ENCODE results near the gene MGRN1. TPM values are rescaled to one million over a fixed set of nuclear protein-coding genes. Genes with fewer than 3 reads are reported as not detected.

The MGRN1 gene
- total RNA-seq, 1 experiment from 2014 or later, result 72.3 TPM

DNA sequence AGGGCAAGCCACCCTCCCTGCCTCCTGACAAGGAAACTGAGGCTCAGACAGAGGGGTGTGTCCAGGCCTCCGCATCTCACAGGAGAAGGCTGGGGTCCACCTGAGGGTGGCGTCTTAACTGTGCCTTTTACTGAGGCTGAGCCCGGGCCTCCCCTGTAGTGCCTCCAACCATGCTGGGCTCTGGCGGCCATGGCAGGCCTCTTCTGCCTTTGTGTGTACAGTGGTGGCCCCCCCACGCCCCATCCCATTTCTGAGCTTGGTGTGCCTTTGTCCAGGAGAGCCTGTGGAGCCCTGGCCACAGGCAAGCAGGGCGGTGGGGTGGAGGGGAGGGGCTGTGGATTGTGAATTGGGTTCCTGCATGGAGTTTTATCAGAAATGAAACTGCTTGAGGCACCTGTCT is 31.2 kb downstream of the MGRN1 start:
- Histone ChIP-seq H3K36me3 (ENCODE audit: control insufficient read depth, insufficient read depth, low read length) (peaks cover 5% of the 10 kb centered on the region), H3K27me3 (replicated peaks; ENCODE audit: control insufficient read depth, insufficient read depth, low read length) (no peaks in the 10 kb centered on the region), H3K9me3 (no peaks in the 10 kb centered on the region), H3K4me1 (peaks cover 29% of the 10 kb centered on the region), H3K4me3 (ENCODE audit: low read depth, low read length) (no peak overlapping the region)
- Mint-ChIP-seq H3K4me3 (ENCODE audit: unreplicated experiment) (no peak overlapping the region), H3K27ac (ENCODE audit: unreplicated experiment) (peak overlapping the region; percentile 86), H3K27me3 (ENCODE audit: insufficient read depth, unreplicated experiment) (no peaks in the 10 kb centered on the region), H3K9me3 (ENCODE audit: unreplicated experiment) (no peaks in the 10 kb centered on the region), H3K36me3 (ENCODE audit: insufficient read depth, unreplicated experiment) (peaks cover 29% of the 10 kb centered on the region), H3K4me1 (ENCODE audit: low read depth, unreplicated experiment) (peaks cover 11% of the 10 kb centered on the region)
- DNase-seq, result no peak
- ChIA-PET CTCF (no interaction called here), POLR2A (interaction anchor here (0.5 kb wide), 1 partner anchor 251 kb away, joined by 3 read pairs; no protein-coding TSS in a partner anchor)
- TF ChIP-seq, protein P1, sequence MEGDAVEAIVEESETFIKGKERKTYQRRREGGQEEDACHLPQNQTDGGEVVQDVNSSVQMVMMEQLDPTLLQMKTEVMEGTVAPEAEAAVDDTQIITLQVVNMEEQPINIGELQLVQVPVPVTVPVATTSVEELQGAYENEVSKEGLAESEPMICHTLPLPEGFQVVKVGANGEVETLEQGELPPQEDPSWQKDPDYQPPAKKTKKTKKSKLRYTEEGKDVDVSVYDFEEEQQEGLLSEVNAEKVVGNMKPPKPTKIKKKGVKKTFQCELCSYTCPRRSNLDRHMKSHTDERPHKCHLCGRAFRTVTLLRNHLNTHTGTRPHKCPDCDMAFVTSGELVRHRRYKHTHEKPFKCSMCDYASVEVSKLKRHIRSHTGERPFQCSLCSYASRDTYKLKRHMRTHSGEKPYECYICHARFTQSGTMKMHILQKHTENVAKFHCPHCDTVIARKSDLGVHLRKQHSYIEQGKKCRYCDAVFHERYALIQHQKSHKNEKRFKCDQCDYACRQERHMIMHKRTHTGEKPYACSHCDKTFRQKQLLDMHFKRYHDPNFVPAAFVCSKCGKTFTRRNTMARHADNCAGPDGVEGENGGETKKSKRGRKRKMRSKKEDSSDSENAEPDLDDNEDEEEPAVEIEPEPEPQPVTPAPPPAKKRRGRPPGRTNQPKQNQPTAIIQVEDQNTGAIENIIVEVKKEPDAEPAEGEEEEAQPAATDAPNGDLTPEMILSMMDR (IDR thresholded peaks at IDR 0.05; ENCODE audit: insufficient read depth in 1 of 2, low read depth in 1 of 2, low read length in 1 of 2, severe bottlenecking in 1 of 2, unreplicated experiment in 1 of 2), result no peak
- BruUV-seq (replicated peaks), result no TSS peak
- intact Hi-C loops (cut with micrococcal nuclease; ENCODE audit: unreplicated experiment), result loop anchor here (2.0 kb wide), 1 partner anchor 31 kb away; the partner anchor contains the start of gene MGRN1

DNA sequence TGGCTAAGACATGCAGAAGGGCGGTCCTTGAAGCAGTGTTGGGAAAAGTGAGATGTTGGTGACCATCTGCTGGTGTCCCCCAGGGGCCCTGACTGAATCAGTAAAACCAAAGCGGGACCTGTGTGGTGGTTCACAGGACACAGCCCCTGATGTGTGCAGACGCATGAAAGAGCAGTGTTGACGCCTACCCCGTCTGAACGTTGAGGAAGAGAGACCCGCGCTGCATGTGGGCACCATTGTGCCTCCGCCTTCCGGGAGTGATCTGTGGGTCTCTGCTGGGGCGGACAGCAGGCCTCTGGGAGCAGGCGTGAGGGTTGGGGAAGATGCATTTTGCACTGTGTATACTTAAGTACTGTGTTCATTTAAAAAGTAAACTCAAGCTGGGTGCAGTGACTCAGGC is 31.6 kb downstream of the MGRN1 start:
- DNase-seq, result no peak
- H3K4me3 ChIP-seq (ENCODE audit: low read depth, low read length), result no peak overlapping the region
- H3K27me3 ChIP-seq (replicated peaks; ENCODE audit: control insufficient read depth, insufficient read depth, low read length), result no peaks in the 10 kb centered on the region
- intact Hi-C loops (cut with micrococcal nuclease; ENCODE audit: unreplicated experiment), result no loop called here
- ChIA-PET POLR2A (no interaction called here), CTCF (no interaction called here)
- peaks cover 29% of the 10 kb centered on the region for H3K4me1 ChIP-seq
- Mint-ChIP-seq H3K27ac (ENCODE audit: unreplicated experiment) (no peak overlapping the region), H3K4me1 (ENCODE audit: low read depth, unreplicated experiment) (peaks cover 11% of the 10 kb centered on the region), H3K4me3 (ENCODE audit: unreplicated experiment) (no peak overlapping the region), H3K36me3 (ENCODE audit: insufficient read depth, unreplicated experiment) (peaks cover 28% of the 10 kb centered on the region), H3K27me3 (ENCODE audit: insufficient read depth, unreplicated experiment) (no peaks in the 10 kb centered on the region), H3K9me3 (ENCODE audit: unreplicated experiment) (no peaks in the 10 kb centered on the region)
- TF ChIP-seq, protein P1 (IDR thresholded peaks at IDR 0.05; ENCODE audit: insufficient read depth in 1 of 2, low read depth in 1 of 2, low read length in 1 of 2, severe bottlenecking in 1 of 2, unreplicated experiment in 1 of 2), result no peak
- no TSS peak for BruUV-seq (replicated peaks)
- peaks cover 5% of the 10 kb centered on the region for H3K36me3 ChIP-seq (ENCODE audit: control insufficient read depth, insufficient read depth, low read length)
- H3K9me3 ChIP-seq, result no peaks in the 10 kb centered on the region

GRCh38 chr16:4656695-4657686 is 32.4 kb downstream of the MGRN1 start:
- H3K4me1 Mint-ChIP-seq (ENCODE audit: low read depth, unreplicated experiment), result peaks cover 11% of the 10 kb centered on the region
- no peaks in the 10 kb centered on the region for H3K9me3 Mint-ChIP-seq (ENCODE audit: unreplicated experiment)
- no TSS peak for BruUV-seq (replicated peaks)
- TF ChIP-seq, protein P1 (IDR thresholded peaks at IDR 0.05; ENCODE audit: insufficient read depth in 1 of 2, low read depth in 1 of 2, low read length in 1 of 2, severe bottlenecking in 1 of 2, unreplicated experiment in 1 of 2), result no peak
- intact Hi-C loops (cut with micrococcal nuclease; ENCODE audit: unreplicated experiment), result no loop called here
- H3K36me3 Mint-ChIP-seq (ENCODE audit: insufficient read depth, unreplicated experiment), result peaks cover 28% of the 10 kb centered on the region
- H3K36me3 ChIP-seq (ENCODE audit: control insufficient read depth, insufficient read depth, low read length), result peaks cover 2% of the 10 kb centered on the region; the same call in 1 of the 2 replicates
- DNase-seq, result no peak
- no peak overlapping the region for H3K27ac Mint-ChIP-seq (ENCODE audit: unreplicated experiment)
- H3K9me3 ChIP-seq, result no peaks in the 10 kb centered on the region
- CTCF ChIA-PET, result no interaction called here
- no peaks in the 10 kb centered on the region for H3K27me3 Mint-ChIP-seq (ENCODE audit: insufficient read depth, unreplicated experiment)
- H3K4me3 Mint-ChIP-seq (ENCODE audit: unreplicated experiment), result no peak overlapping the region
- POLR2A ChIA-PET, result no interaction called here
- no peak overlapping the region for H3K4me3 ChIP-seq (ENCODE audit: low read depth, low read length)
- peaks cover 29% of the 10 kb centered on the region for H3K4me1 ChIP-seq
- no peaks in the 10 kb centered on the region for H3K27me3 ChIP-seq (replicated peaks; ENCODE audit: control insufficient read depth, insufficient read depth, low read length)
